Astrocyte (in vitro differentiated cells and primary cell): ENCODE data around the gene PLD2. TPM values are rescaled to one million over a fixed set of nuclear protein-coding genes. Genes with fewer than 3 reads are reported as not detected.

Experiments used
- DNase-seq: peaks from one replicate; pipeline ENCODE4 v3.0.0-alpha.2; 2010; ENCODE audit warnings: low read depth
- FAIRE-seq: peaks from 2 replicates; lab custom pipeline; 2011; peaks lifted over from hg19 to GRCh38; lab: Jason Lieb, UNC
- H2AFZ ChIP-seq: 2 replicates; pipeline ENCODE4 v1.6.0; 2012; ENCODE audit warnings: low read depth, low read length, inconsistent platforms
- H3K27ac ChIP-seq: 2 replicates; pipeline ENCODE4 v1.5.1; 2011; ENCODE audit warnings: low read depth, low read length, inconsistent platforms
- H3K27me3 ChIP-seq: 2 replicates; pipeline ENCODE4 v1.6.0; 2011; ENCODE audit warnings: low read length, inconsistent platforms; ENCODE audit not compliant: insufficient read depth
- H3K36me3 ChIP-seq: 2 replicates; pipeline ENCODE4 v1.5.1; 2011; ENCODE audit warnings: low read length, inconsistent platforms; ENCODE audit not compliant: insufficient read depth
- H3K4me1 ChIP-seq: 2 replicates; pipeline ENCODE4 v1.5.1; 2011; ENCODE audit warnings: low read length, inconsistent platforms; ENCODE audit not compliant: insufficient read depth
- H3K4me2 ChIP-seq: 2 replicates; pipeline ENCODE4 v1.6.0; 2012; ENCODE audit warnings: low read length, inconsistent platforms
- H3K4me3 ChIP-seq: 2 replicates; pipeline ENCODE4 v1.5.1; 2011; ENCODE audit warnings: low read depth, mild to moderate bottlenecking, low read length, inconsistent platforms; ENCODE audit not compliant: insufficient read depth
- H3K79me2 ChIP-seq: 2 replicates; pipeline ENCODE4 v1.6.0; 2012; ENCODE audit warnings: mild to moderate bottlenecking, low read length, inconsistent platforms; ENCODE audit not compliant: insufficient read depth
- H3K9ac ChIP-seq: 2 replicates; pipeline ENCODE4 v1.6.0; 2012; ENCODE audit warnings: mild to moderate bottlenecking, low read length, inconsistent platforms
- H3K9me3 ChIP-seq: 2 replicates; pipeline ENCODE4 v1.5.1; 2012; ENCODE audit warnings: low read depth, mild to moderate bottlenecking, low read length, inconsistent platforms; ENCODE audit not compliant: insufficient read depth
- H4K20me1 ChIP-seq: 2 replicates; pipeline ENCODE4 v1.6.0; 2012; ENCODE audit warnings: low read length, inconsistent platforms; ENCODE audit not compliant: insufficient read depth
- H3K27ac Mint-ChIP-seq: one replicate; pipeline ENCODE4 v1.8.0; 2021; ENCODE audit warnings: mild to moderate bottlenecking, mixed read lengths; ENCODE audit not compliant: unreplicated experiment
- H3K27me3 Mint-ChIP-seq: one replicate; pipeline ENCODE4 v1.8.0; 2021; ENCODE audit warnings: low read depth, mixed read lengths; ENCODE audit not compliant: unreplicated experiment
- H3K36me3 Mint-ChIP-seq: one replicate; pipeline ENCODE4 v1.8.0; 2021; ENCODE audit warnings: low read depth, mixed read lengths; ENCODE audit not compliant: unreplicated experiment
- H3K4me1 Mint-ChIP-seq: one replicate; pipeline ENCODE4 v1.8.0; 2021; ENCODE audit warnings: low read depth, mixed read lengths; ENCODE audit not compliant: unreplicated experiment
- H3K4me3 Mint-ChIP-seq: one replicate; pipeline ENCODE4 v1.8.0; 2021; ENCODE audit warnings: mild to moderate bottlenecking, moderate library complexity, mixed read lengths; ENCODE audit not compliant: unreplicated experiment
- H3K9me3 Mint-ChIP-seq: one replicate; pipeline ENCODE4 v1.8.0; 2021; ENCODE audit warnings: mild to moderate bottlenecking, mixed read lengths; ENCODE audit not compliant: unreplicated experiment
- CTCF ChIP-seq: IDR thresholded peaks from 2 replicates; pipeline ENCODE4 v1.5.1; 2011; ENCODE audit warnings: low read depth, mild to moderate bottlenecking, inconsistent platforms, low read length, moderate library complexity; ENCODE audit not compliant: insufficient read depth
- EZH2 ChIP-seq: IDR thresholded peaks from 2 replicates; pipeline ENCODE4 v1.6.1; 2012; ENCODE audit warnings: mild to moderate bottlenecking, low read length, inconsistent platforms; ENCODE audit not compliant: insufficient read depth
- total RNA-seq: library from RNA; stranded (reverse); gene quantifications from 2 replicates; pipeline ENCODE4 v1.2.1, GENCODE V29; 2021

Gene PLD2
- total RNA-seq, 1 donor from 2014 or later: 29.3 TPM

- Histone ChIP-seq H3K4me1 (peaks cover 23% of the 10 kb centered on the region), H3K9me3 (no peaks in the 10 kb centered on the region), H4K20me1 (no peaks in the 10 kb centered on the region), H3K27ac (no peak within 1 kb of the TSS), H3K4me2 (peak within 1 kb of the TSS; percentile 89), H2AFZ (peak within 1 kb of the TSS; percentile 86), H3K79me2 (no peaks in the 10 kb centered on the region), H3K27me3 (peaks cover 26% of the 10 kb centered on the region), H3K4me3 (peak within 1 kb of the TSS; percentile 60), H3K36me3 (no peaks in the 10 kb centered on the region), H3K9ac (peak within 1 kb of the TSS; percentile 78)
- H3K9me3 Mint-ChIP-seq: peaks cover 2% of the 10 kb centered on the region
- H3K4me1 Mint-ChIP-seq: no peaks in the 10 kb centered on the region
- no peaks in the 10 kb centered on the region for H3K36me3 Mint-ChIP-seq
- TF ChIP-seq EZH2: peak; percentile 71
- TF ChIP-seq CTCF: no peak
- FAIRE-seq (no peak), DNase-seq (no peak)
- peak within 1 kb of the TSS; percentile 81 for H3K4me3 Mint-ChIP-seq
- peaks cover 5% of the 10 kb centered on the region for H3K27me3 Mint-ChIP-seq
- H3K27ac Mint-ChIP-seq: no peak within 1 kb of the TSS
Measured at GRCh38 chr17:4788807-4789700, 17.9 kb upstream of the PLD2 start, which contains the start of gene GLTPD2. Gene GLTPD2, plus strand, starts transcription at chr17:4788964. Its CDS starts 48 bp downstream, at chr17:4789012.

GRCh38 chr17:4789701-4789950 lies 17.3 kb upstream of the PLD2 start:
- no peak overlapping the region for H3K27ac Mint-ChIP-seq
- H3K9me3 ChIP-seq: no peaks in the 10 kb centered on the region
- peak overlapping the region; percentile 86 for H2AFZ ChIP-seq
- FAIRE-seq: no peak
- no peaks in the 10 kb centered on the region for H3K36me3 ChIP-seq
- H3K4me3 ChIP-seq: peak overlapping the region; percentile 60
- DNase-seq: no peak
- peak overlapping the region; percentile 89 for H3K4me2 ChIP-seq
- peak overlapping the region; percentile 81 for H3K4me3 Mint-ChIP-seq
- H3K27me3 ChIP-seq: peaks cover 21% of the 10 kb centered on the region
- H3K27me3 Mint-ChIP-seq: peaks cover 5% of the 10 kb centered on the region
- peak overlapping the region; percentile 78 for H3K9ac ChIP-seq
- no peaks in the 10 kb centered on the region for H3K4me1 Mint-ChIP-seq
- no peaks in the 10 kb centered on the region for H3K36me3 Mint-ChIP-seq
- H3K79me2 ChIP-seq: no peaks in the 10 kb centered on the region
- peaks cover 2% of the 10 kb centered on the region for H3K9me3 Mint-ChIP-seq
- no peak for TF ChIP-seq EZH2
- TF ChIP-seq CTCF: no peak
- no peaks in the 10 kb centered on the region for H4K20me1 ChIP-seq
- peaks cover 23% of the 10 kb centered on the region for H3K4me1 ChIP-seq
- H3K27ac ChIP-seq: no peak overlapping the region
